Mucosa of gallbladder (tissue), 1 donor: ENCODE data around the gene TDRD3. TPM values are rescaled to one million over a fixed set of nuclear protein-coding genes. Genes with fewer than 3 reads are reported as not detected.
"Not testable (repeated sequence)": the region's sequence is repeated elsewhere in the genome, so short reads cannot be mapped to it uniquely, and the experiment has no call there.

ENCODE experiments used
- DNase-seq: peaks from one replicate; pipeline ENCODE4 v3.0.0-alpha.2; 2020; ENCODE audit warnings: low spot score
- total RNA-seq: library from RNA; stranded (reverse); gene quantifications from one replicate; pipeline ENCODE4 v1.2.1, GENCODE V29; 2021
- donor health status: DM: no; HTN: no; CAD: no.

TDRD3 gene
- total RNA-seq = 30.8 TPM

DNA sequence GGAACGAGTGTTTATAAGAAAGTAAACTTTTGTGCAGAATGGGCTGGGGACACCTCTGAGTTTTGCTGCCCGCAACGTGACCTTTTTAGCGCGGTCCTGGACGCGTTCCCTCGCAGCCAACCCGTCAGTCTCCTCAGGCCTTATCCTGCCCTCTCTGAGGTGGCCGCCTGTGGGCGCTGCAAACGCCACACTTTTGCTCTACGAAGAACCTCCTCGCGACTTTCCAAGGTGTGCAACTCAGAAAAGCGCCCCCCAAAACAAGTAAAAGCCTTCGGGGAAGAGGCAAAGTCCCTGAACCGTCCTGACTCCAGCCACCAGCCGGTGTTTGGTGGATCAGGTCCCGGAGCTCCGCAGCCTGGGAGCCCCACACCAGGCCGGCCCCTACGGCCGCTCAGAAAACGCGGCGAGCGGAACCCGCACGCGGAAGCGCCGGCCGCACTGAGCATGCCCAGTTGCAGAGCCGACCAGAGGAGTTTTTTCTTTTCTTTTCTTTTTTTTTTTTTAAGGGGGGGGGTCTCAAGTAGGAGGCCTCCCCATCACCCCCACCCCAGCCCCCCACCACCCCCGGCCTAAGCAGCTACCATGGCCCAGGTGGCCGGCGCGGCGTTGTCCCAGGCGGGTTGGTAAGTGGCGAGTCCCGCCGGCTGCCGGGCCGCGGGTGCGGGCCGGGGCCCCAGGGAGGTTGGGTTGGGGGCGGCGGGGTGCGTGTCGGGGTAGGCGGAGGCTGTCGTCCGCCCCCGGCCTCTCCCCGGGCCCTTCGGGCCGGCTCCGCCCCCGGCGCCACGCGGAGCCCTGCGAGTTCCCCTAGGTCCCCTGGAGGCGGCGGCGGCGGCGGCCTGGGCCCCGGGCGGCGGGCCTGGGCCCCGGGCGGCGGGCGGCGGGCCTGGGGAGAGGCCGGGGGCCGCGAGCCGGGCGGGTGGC lies at the start of gene TDRD3:
Gene TDRD3, plus strand, starts transcription at position 438 of the 921 bp plus-strand sequence. Its CDS starts 145 bp downstream, at position 583.
- DNase-seq = peak; percentile 85

DNA sequence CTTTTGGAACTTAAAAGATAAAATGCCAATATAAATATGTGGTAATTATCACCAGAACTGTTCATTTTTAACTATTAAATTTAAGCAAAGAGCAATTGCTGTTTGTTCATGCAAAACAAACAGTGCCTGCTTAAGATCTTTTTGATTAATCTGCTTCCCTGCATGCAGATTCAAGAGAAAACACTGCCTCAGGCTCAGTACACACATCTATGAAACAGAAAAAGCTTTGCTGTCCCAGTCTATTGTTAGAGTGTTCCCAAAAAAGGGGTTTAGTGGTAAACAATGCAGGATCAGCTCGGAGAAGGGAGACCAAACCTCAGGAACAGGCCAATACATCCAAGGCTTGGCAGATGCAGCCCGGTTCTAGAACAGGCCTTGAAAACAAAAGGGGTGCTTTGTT lies 49.3 kb upstream of the TDRD3 start:
- no peak for DNase-seq

DNA sequence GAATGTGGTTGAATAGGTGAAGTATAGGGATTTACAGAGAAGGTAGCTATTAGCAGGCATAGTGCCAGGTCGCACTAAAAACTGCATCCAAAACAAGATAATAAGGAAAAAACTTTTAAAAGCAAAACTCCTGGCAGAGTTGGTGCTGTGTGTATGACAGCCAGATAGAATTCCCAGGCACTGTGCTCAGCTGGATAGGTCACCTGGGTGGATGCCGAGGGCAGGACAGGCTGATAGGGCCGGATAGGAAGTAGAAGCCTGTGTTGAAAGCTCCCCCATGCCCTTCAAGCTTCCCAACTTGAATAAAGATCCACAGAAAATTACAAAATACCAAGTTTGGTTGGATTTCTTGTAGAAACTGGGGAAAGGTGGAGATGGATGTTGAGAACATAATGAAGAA lies 48.9 kb upstream of the TDRD3 start:
- no peak for DNase-seq

DNA sequence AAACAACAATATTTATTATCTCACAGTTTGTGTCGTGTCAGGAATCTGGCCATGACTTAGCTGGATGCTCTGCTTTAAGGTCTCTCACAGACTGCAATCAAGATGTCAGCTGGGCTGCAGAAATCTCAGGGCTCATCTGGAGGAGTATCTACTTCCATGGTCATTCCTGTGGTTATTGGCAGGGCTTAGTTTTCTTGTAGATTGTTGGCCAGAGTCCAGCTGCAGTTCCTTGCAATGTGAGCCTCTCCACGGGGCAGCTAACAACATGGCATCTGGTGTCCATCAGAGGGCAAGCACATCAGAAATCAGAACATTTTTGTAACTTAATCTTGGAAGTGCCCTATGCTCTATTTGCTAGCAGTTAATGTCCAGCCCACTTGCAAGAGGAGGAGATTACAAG lies 45.7 kb upstream of the TDRD3 start:
- no peak for DNase-seq

DNA sequence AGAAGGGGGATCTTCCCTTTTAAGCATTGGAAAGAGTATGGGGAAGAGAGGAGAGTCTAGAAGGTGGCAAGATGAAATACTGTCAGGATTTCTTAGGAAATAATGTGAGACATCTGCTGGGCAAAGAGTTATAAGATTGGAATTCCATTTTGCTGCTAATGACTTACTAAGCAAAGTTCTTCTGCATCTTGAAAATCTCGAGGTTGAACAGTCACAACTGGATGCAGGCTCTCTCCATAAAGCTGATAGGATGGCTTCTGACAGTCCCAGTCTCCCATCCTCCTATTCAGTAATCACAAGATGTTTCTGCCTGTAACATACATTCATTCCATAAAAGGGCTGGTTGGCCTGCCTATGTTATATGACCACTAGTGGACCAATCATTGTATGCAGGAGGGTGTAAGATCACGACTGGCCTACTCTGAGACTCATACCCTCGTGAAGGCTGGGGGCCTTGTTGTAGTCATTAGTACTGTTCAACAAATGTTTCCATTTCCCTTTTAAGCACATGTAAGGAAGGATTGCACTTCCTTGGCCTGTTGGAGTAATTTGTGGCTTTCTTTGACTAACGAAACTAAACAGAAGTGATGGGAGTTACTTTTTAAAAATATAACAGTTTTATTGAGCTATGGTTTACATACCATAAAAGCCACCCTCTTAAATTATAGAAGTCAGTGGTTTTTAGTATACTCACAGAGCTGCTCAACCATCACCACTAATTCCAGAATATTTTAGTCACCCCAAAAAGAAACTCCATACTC lies 45.0 kb upstream of the TDRD3 start:
- DNase-seq = no peak

DNA sequence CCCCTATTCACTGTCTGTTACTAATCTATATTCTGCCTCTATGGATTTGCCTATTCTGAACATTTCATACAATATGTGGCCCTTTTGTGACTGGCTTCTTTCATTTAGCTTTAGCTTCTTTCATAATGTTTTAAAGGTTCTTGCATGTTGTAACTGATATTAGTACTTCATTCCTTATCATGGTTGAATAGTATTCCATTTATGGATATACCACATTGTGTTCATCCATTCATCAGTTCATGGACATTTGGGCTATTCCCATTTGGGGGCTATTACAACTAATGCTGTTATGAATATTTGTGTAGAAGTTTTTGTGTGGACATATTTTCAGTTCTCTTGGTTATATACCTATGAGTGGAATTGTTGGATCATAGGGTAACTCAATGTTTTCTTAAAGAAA lies 44.4 kb upstream of the TDRD3 start:
- DNase-seq = no peak

DNA sequence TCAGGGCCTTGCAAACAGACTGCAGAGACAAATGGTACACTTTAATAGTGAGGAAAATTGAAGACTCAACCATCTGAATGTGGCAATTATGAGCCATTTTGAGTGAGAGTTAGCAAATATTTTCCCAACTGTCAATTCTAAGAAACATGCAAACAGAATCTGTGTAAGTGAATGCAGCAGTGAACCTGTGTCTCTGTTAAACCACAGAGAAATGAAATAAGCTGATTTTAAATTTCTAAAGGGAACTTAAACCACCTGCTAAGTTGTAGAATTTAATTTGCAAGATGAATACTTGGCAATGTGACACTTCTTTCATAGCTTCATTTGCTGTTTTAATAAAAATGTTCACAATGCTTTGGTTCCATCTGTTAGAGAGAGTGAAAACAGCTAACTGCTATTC lies 42.0 kb upstream of the TDRD3 start:
- no peak for DNase-seq

DNA sequence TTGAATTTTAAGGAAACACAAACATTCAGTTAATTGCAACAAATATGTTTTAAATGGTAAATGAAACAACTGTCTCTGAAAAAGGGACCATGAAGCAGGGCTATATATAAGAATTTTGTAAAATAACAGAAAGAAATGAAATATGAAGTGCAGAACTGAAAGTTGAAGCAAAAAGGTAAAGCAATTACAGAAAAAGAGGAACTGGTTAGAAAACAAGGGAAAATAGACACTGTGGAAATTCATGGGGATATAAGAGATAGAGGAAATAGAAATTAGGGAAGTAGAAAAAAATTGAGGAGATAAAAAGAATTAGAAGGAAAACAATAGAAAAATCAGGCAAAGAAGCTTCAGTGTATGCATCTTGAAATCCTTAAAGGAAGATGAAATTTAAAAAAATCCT lies 40.0 kb upstream of the TDRD3 start:
- DNase-seq = no peak

DNA sequence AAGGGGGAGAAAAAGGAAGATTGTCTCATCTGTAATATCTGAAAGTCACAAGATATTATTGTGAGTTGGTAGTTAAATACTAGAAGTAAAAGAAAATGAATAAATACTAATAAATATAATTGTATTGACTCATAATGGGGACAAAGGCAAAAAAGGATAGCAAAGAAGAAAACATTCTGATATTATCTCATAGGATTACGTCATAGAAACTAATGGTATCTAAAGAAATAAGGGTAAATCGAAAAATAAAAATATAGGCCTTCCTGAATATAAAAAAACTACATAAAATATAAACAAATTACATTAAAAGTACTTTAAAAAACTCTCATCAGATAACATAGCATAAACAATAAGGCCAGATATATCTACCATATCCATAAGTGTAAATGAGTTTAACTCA lies 38.6 kb upstream of the TDRD3 start:
- no peak for DNase-seq

DNA sequence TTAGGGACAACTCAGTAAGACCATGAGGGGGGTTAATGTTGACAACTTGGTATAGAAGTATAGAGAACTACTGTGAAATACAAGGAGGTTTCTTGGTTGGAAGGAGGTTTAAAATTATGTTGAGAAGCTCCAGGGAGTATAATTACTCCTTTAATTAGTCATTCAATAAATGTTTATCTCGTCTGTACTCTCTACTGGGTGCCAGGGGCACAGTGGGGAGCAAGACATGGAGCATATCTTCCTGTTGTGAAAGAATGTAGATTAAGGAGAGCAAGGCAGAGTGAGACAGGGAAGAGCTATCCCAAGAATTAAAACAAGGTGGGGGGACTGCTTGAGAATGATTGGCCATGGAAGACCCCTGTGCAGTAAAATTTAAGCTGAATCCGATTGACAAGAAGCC lies 33.7 kb upstream of the TDRD3 start:
- DNase-seq = no peak

DNA sequence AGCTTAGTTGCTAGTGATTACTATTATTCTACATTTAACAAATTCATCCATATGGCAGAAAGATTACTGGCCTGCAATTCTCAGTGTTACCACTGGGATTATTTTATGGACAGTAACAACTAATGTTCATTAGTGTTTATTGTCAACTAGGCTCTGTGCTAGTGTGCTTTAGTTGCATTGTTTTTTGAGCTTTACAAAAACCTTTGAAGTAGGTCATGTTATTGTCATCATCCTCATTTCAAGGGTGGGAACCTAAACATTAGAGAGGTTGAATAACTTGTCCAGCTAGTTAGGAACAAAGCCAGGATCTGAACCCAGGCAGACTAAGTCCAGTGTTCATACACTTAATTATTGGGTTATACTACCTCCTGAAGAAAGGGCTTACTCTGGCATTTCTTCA lies 27.8 kb upstream of the TDRD3 start:
- no peak for DNase-seq

DNA sequence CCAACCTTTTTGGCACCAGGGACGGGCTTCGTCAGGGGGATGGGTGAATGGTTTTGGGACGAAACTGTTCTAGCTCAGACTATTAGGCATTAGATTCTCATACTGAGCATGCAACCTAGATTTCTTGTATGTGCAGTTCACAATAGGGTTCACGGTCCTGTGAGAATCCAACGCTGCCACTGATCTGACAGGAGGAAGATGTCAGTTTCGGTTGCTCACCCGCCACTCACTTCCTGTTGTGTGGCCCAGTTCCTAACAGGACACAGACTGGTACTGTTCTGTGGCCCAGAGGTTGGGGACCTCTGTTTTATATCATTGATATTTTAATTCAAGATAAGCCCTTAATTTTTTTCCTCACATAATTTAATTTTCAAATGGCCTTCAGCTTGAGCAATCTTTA lies 26.7 kb upstream of the TDRD3 start:
- no peak for DNase-seq

DNA sequence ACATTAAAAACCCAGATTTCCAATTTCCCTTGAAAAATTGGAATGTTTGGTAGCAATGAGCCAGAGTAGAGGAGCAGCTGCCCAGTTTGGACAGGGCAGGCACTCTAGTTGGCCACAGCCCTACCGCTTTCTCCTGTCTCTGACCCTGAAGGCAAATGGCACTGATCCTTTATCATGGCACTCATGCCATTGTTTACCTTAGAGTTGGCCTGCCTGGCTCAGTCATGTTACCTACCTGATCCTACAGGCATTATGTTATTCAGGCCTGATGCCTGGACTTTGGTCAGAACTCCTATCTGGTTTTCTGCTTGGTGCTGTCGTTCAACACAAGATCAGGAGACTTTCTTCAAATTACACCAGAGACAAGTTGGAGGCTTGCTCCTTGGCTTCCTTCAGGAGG lies 24.9 kb upstream of the TDRD3 start:
- no peak for DNase-seq

DNA sequence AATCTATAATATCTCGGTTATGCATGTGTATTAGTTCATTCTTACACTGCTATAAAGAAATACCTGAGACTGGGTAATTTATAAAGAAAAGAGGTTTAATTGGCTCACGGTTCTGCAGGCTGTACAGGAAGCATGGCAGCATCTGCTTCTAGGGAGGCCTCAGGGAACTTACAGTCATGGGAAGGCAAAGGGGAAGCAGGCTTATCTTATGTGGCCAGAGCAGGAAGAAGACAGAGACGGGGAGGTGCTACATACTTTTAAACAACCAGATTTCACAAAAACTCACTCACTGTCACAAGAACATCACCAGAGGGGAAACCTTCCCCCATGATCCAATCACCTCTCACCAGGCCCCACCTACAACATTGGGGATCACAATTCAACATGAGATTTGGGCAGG lies 17.7 kb upstream of the TDRD3 start:
- DNase-seq = not testable (repeated sequence)

DNA sequence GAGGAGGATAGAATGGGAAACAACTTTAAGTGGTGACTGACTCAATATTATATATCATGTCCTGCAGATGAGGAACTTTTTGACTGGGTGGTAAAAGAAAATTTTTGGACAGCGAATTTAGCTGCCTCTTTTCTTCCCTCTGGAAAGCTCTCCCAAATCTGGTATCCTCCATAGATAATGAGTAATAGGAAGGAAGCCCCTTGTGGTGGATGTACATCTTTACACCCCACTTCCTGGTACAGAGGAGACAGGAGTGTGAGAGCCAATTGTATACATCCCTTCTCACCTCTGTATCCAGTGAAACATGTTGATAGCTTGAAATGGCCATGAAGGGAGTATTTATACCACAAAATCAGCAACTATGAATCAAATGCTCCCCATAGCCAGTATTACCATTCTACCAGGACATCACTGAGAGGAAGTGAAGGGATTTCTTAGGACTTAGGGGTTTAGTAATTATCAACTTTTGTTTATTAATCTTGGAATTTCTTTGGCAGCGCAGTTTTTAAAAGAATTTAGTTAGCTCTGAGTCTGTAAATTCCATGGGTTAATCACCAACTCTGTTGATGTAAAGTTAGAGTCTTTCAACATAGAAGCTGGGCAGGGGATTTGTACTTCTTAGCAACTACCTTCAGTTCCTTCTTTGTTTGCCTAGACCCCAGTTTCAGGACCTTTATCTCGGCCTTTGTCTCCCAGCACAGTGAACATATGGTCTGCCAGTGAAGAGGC lies 17.0 kb upstream of the TDRD3 start:
- no peak for DNase-seq

DNA sequence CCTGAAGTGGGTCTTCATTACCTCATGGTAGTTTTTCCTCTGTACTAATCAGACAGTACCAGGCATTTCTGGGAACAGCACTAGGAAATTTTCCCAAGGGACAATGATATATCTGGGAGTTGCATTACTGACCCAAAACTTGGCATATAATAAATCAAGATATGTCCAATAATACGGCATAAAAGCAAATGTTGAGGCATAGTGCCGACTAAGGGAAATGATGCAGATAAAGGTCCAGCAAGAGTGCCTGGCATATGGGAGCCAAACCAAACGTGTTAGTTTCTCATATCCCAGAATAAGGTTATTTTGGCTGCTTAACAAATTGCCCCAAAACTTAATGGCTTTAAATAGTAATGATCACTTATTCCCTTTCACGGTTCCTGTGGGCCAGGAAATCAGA lies 12.1 kb upstream of the TDRD3 start:
- DNase-seq = no peak

DNA sequence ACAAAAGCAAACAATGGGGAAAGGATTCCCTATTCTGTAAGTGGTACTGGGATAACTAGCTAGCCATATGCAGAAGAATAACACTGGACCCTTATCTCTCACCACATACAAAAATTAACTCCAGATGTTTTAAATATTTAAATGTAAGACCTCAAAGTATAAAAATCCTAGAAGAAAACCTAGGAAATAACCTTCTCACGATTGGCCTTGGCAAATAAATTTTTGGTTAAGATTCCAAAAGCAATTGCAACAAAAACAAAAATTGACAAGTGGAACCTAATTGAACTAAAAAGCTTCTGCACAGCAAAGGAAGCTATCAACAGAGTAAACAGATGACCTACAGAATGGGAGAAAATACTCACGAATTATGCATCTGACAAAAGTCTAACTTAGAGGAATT lies 10.8 kb upstream of the TDRD3 start:
- DNase-seq = no peak

DNA sequence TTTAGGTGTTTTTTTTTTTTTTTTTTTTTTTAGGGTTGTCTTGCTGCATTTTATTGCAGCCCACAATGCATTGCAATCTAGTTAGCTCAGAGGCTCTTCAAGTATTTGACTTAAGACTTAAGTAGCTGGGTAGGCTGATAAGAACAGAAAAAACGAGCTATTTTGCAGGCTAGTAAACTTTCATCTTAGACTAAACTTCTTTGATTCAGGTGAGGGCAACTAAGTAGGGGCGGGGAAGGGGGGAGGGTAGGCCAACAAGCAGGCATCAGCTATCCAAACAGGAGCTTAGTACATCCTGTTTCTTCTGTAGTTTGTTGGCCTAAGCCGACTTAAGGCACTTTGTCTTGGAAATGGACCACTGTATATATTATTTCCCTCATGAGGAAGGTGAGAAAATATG lies 4.9 kb upstream of the TDRD3 start:
- DNase-seq = no peak

DNA sequence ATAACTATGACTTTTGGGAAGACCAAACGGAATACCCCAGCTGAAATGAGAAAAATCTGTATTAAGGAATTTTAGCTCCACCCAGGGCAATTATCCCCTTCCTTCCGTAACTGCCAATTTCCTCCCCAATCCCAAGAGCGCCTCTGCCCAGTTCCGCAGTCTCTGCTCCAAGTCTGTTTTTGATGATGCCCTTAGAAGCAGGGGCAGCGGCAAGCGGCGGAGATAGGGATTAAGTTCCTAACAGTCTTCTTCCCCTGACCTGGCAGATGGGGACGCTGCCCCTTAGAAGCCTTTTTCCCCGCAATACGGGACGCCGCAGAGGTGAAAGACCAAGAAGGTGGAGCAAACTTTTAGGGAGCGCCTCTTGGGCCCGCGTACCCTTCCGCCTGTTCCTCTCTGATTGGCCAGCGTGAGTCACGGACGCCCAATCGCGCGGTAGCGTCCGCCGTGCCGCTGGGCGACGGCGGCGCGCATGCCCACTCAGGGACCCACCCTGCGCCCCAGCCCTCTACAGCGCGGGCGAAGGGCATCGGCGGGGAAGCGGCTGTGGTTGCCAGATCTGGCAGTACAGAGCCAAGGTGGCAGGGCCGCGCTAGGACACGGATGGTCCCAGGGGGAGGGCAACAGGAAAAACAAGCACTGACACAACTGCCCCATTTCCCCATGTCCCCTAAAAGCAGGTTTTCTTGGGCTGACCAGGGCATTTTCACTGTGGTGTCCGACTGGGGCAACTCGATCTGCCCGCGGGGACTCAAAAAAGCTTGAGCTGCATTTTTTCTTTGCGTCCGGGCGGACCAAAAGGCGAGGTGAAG lies 843 bp upstream of the TDRD3 start:
- DNase-seq = peak; percentile 93

DNA sequence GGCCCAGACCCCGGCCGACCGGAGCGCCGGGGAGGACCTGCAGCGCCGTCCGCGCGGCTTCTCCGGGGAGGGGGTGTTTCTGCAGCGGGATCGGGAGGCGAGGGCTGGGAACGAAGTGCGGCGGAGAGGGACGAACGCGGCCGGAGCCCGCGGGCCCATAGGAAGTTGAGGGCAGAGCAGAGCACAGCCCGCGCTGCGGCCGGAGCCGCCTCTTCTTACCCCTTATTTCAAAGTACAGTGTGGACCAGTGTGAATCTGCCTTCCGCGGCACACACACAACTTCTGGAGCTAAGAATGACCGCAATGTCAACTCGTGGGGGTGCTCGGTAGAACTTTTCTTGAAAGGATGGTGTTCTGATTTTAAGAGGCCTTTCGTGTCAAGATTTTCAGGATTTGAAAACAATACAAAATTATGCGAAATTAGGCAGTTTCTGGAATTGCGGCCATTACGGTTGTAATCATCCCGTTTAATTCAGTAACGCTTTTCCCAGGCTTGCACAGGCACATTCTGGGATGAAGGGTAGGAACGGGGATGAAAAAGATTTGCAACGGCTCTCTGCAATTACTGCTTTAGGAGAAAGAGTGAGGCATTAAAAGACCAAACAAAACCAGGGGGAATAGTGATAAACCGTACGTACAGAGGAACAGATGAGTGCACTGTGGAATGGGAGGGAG lies 821 bp downstream of the TDRD3 start:
- DNase-seq = peak; percentile 41

DNA sequence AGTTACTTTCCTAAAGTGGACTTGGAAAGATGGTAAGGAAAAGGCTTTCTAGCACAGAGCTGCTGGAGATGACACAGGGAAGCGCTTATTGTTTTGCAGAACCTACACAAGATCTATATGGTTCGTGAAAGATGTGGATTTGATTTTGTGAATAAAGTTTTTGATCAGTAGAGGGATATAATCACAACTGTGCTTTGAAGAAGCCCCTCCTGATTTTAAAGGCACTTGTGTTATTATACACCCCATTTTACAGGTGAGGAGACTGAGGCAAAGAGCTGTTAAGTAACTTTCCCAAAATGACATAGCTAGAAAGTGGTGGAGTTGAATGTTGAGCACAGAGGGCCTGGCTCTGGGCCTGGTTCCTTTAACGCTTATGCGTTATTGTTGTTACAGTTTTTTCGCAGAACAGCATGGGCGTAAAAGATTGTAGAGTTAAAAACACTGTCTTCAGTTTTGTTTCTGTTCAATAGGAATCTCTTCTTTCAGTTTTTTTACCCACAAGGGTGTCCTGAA lies 1.4 kb downstream of the TDRD3 start:
- DNase-seq = no peak
